HG03342 (cell line): ENCODE data around the gene XRCC5.
"Not testable (repeated sequence)": the region's sequence is repeated elsewhere in the genome, so short reads cannot be mapped to it uniquely, and the experiment has no call there.

ENCODE experiments used
- ATAC-seq: cut with Tn5 transposase; IDR thresholded peaks from one replicate; pipeline ENCODE4 v1.9.1; 2021; ENCODE audit warnings: mild to moderate bottlenecking, moderate library complexity; ENCODE audit not compliant: unreplicated experiment

The XRCC5 gene

DNA sequence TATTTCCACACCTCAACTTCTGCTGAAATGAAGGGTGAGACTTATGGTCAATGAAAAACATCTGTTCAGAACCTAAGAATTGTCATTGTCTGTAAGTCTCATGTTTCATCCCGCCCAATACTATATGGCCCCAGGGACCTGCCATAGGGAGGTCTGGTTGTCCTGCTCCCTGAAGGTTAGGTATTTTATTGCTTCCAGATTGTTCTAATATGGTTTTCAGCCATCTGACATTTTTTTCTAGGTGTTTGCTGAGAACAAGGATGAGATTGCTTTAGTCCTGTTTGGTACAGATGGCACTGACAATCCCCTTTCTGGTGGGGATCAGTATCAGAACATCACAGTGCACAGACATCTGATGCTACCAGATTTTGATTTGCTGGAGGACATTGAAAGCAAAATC lies 7.3 kb downstream of the XRCC5 start:
- no peak for ATAC-seq

DNA sequence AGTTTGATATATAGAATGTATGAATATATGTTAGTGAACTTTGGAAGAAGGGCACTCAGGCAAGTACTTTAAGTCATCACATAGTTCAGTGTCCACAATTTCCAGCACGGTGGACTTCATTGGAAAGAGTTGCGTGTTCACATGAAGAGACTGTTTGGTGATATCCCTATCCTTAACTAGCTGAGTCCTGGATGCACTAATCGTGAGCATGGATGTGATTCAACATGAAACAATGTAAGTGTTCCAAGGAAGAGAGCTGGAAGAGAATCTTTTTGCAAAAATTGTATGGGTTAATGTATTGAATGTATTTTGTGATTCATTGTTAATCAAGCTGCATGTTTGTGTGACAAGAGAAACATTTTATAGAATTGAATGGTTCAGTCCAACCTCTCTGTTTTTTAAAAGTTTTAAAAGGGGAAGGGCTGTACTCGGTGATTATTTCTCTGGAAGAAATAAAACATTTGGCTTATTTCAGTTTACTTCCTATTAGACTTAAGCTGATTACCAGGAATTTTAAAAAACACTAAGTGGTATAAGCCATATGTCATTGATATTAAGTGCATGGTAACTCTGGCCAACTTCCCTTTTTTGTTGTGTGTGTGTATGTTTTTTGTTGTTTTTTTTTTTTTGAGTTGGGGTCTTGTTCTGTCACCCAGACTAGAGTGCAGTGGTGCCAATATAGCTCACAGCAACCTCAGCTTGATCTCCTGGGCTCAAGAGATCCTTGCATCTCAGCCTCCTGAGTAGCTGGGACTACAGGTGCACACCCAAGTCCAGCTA lies 8.6 kb downstream of the XRCC5 start:
- ATAC-seq, result no peak

DNA sequence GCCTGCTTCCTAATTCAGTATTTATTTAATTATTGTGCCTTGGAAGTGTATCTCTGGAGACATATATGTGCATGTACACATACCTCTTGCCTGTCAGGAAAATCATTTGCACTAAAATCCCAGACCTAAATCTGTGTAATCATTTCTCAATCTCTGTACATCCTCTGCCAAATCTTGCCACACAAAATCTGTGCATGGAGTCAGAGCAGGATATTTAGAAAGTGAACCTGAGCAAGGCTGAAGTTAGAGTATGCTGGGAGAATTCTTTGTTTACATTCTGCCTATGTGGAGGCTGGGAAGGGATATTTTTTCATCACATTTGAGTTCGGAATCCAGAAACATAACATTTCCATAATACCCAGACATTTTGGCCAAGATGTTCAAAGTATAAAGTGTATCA lies 9.3 kb downstream of the XRCC5 start:
- ATAC-seq, result no peak

DNA sequence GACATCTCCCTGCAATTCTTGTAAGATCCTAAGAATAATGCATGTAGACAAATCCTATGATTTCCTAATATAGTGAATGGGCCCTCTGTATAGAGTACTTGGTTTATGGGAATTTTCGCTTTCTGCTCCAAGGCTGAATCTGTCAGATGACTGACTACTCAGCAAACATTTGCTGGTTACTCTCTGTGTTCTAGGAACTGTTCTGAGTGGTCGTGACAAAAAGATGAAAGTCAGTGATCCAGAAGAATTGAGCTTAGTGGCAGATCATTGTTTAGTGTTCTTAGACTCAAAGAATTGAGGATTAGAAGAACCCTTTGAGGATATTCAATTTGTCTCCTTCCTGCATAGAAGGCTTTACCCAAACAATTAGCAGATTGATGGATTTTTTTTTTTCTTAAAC lies 10.0 kb downstream of the XRCC5 start:
- ATAC-seq, result no peak

DNA sequence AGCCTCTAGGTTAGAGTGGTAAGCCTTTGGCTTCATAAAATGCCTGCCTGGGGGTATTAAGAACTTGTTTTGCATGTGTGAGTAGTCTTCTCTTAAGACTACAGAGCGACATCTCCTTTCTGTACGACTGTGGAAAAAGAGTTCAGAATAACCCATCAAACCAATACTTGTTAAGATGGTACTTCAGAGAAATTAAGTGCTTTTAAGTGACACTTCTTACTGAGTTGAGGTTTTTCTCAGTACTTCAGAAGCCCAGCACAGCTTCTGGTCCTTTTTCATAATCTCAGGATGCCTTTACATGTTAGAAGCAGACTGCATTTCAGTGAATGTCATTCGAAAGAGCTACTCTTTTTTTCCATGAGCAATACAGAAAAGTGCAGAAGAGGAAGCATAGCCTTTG lies 10.8 kb downstream of the XRCC5 start:
- ATAC-seq, result no peak

DNA sequence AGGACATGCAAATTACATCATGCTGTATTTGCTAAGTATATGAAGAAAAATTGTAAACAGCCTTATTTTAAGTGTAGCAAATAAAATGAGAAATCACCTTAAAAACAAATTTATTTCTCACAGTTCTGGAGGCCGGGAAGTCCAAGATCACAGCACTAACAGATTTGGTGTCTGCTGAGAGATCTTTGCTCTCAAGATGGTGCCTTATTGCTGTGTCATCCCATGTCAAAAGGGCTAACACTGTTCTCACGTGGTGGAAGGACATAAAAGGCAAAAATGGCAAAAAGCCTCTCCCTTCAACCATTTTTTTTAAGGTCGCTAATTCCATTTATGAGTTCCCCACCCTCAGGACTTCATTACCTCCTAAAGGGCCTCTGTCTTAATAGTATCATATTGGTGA lies 12.1 kb downstream of the XRCC5 start:
- no peak for ATAC-seq

DNA sequence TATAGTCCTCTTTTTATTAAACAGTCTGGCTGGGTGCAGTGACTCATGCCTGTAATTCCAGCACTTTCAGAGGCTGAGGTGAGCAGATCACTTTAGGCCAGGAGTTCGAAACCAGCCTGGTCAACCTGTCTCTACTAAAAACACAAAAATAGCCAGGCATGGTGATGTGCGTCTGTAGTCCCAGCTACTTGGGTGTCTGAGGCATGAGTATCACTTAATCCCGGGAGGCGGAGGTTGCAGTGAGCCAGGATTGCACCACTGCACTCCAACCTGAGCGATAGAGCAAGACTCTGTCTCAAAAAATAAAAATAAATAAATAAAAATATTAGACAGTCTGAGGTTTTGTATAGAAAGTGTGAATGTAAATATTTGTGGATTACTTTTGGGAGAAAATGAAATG lies 17.8 kb downstream of the XRCC5 start:
- ATAC-seq, result no peak

DNA sequence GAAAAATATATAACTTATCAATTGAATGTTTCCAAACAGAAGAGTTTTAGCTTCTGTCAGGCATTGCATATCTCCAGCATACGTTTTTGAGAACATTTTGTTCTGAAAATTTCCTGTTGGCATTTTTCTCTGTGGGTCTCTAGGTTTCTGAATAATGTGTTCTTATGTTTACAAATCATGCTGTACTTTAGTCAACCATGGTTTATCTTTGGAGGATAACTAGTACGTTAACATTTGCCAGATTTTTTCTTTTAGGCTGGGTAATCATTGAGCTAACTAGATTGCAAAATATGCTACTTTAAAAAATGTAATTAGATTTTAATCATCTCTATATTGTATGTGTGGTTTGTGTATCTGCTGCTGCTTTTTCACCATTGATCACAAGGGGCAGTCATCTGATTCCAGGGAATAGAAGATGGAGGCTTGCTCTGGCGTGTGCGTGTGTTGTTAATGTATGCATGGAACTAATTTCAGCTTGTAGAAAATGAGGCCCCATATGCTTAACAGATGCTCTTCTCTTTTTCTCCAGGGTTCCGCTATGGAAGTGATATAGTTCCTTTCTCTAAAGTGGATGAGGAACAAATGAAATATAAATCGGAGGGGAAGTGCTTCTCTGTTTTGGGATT lies 21.3 kb downstream of the XRCC5 start:
- no peak for ATAC-seq

DNA sequence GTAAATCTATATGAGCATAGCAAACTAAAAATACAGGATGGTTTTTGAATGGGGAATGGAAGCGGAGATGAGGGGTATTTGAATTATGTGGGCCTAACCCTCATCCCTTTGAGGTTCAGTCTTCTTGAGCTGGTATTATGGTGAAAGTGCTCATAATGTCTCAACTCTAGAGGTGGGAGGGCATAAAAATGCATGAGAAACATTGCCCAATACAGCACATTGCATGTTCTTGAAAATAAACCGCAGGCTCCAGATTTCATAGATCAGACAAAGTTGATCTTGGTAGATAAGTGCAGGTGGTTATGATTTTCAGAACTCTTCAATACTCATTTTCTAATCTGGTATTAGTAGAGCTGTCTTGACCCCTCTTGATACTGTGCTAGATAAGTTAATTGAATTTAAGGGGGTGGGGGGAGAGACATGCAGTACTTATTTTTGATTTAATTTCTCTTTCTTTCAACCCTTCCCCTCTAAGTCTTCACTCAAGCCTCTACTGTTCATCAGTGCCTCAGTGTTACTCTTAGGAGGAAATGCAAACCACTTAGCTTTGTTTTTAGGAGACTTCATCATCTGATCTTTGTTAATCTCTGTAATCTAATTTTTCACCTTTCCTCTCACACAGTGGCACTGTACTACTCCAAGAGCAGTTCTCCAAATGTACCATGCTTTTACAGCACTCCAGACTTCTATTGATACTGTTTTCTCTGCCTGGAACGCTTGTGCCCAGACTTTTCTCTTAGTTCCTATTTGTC lies 22.2 kb downstream of the XRCC5 start:
- ATAC-seq, result no peak

DNA sequence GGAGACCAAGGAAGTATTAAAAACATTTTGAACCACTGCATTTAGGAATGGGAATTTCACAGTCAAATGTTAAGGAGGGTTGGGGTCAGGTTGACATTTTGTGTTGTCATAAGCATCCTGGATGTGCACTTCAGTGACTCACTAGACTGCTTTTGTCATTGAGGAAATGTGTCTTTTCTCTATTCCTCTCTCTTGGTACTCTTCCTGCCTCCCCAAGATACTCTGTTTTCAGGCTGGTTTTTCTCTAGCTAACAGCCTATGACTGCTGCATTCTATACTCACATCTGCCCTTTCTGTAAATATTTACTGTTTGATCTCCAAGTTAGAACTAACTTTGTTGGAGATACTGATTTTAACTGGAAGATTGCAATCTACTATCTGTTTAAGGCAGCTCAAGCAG lies 23.4 kb downstream of the XRCC5 start:
- ATAC-seq, result no peak

DNA sequence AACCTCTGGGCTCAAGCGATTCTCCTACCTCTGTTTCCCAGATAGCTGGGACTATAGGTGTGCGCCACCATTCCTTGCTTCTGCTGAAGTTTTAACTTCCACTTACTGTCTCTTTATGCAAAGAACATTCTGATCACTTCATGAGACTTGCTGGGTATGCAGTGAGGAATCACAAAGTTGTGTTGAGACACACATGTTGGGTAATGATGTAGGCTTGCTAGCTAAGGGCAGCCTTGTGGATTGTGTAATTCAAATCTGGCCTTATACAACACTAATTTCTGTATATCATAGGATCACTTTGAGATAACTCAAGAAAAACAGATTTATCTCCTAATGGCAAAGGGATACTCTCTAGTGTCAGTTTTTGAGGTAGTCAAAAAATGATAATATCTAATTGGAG lies 24.2 kb downstream of the XRCC5 start:
- no peak for ATAC-seq

DNA sequence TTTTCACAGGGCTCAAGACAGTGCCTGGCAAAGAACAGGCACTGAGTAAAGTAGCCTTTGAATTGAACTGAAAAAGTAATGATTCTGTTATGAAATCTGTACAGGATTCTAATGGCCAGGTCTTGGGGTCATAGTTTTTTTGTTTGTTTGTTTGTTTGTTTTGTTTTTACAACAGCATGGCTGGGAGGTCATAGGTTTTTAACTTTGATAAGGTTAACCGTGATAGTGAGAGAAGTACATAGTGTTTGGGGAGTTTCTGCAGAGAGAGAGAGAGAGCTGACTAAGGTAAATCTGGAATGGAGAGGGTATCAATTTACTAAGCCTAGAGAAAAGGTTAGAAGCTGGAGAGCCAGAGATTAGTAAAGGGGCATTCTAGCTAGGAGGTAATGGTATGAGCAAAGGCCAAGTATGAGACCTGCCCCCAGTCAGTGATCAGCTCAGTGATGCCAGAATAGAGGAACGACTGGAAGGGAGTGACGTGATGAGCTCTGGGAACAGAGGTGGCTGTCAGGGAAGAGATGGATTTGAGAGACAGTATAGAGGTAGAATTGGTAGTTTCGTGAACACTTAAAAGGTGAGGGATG lies 25.9 kb downstream of the XRCC5 start:
- no peak for ATAC-seq

DNA sequence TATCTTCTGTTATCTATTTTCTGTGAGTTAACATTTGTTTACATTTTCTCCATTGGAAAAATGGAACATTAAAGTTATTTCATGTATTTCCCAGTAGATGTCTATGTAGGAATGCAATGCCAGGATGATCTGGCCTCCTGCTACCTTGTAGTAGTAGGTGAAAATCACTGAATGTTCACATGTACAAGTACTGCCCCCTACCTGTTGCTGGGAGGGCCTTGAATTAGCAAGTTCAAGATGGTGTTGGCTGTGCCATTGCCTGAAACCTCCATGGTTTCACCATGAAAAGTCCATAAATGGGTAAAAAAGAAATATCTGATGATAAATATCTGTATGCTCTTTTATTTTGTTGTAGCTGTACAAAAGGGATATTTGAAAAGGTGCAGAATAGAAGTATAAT lies 30.7 kb downstream of the XRCC5 start:
- ATAC-seq, result no peak

DNA sequence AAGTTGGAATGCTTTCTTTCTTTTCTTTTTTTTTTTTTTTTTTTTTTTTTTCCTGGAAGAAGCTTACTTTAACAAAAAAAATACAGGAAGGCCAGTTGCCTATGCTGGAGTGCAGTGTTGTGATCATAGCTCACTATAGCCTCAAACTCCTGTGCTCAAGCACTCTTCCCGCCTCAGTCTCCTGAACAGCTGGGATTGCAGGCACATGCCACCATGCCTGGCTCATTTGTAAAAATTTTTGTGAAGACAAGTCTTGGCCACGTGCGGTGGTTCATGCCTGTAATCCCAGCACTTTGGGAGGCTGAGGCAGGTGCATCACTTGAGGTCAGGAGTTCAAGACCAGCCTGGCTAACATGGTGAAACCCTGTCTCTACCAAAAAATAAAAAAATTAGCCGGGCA lies 32.4 kb downstream of the XRCC5 start:
- ATAC-seq, result not testable (repeated sequence)

DNA sequence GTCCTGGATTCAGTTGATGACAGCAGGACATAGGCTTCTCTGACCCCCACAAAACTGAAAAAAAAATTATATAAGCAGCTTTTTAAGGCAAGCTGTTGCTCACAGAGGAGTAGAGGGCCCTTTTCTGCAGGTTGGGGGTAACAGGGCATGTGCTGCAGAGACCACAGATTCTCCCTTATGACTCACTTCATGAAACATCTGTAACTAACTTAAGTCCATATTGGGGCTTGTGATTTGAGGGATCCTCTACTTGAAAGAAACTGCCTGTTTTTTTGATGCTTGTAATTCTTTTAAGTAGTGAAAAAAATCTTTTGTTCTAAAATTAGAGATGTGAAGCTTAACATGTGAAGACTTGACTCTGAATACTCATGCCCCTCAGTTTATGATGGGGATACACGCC lies 33.4 kb downstream of the XRCC5 start:
- ATAC-seq, result peak; percentile 98

DNA sequence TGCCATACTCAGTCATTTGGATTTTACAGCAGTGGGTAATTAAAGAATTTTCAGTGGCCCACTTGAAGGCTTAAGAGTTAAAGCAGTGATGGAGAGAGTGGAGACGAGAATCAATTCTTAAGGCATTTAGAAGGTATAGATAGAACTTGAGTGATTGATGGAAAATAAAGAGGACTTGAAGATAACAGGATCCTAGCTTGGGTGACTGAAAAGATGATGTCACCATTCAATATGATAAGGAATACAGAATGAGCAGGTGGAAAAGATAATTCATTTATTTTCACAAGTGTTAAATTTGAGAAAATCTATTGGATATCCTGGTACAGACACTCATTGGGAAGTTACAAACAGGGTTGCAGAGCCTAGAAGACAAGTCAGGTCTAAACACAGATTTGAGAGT lies 35.2 kb downstream of the XRCC5 start:
- ATAC-seq, result no peak

DNA sequence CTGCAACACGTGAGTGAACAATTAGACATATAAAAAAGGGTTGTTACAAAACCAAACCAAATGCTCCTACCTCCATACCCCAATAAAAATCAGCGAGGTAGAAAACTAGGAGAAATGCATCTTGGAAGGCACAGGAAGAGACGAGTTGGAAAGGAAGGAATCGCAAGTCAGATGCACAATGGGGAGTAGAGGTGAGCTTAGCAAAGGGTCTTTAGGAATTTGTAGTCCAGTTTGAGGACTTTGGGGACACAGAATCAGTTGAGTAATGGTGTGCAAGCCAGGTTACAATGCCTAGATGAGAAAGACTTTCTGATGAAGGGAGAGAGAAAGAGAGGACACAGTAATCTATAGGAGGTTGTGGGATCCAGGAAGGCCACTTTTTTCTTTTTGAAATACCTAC lies 35.7 kb downstream of the XRCC5 start:
- no peak for ATAC-seq

DNA sequence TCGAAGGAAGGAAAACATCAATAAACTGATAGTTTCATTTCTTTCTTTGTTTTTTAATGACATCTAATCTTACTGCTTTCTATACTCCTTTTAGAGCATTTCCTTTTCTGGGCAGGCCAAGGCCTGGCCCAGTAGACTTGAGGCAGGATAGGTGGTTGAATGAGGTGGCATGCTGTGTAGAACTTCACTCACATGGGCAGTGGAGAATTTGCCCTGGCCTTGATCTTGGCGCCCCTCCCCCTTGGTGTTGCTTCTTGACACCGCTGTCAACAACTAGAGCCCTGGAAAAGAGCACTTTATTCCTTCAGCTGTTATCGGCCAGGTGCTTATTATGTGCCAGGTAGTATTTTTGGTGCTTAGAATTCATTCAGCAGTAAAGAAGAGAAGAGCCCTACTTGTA lies 37.4 kb downstream of the XRCC5 start:
- no peak for ATAC-seq

DNA sequence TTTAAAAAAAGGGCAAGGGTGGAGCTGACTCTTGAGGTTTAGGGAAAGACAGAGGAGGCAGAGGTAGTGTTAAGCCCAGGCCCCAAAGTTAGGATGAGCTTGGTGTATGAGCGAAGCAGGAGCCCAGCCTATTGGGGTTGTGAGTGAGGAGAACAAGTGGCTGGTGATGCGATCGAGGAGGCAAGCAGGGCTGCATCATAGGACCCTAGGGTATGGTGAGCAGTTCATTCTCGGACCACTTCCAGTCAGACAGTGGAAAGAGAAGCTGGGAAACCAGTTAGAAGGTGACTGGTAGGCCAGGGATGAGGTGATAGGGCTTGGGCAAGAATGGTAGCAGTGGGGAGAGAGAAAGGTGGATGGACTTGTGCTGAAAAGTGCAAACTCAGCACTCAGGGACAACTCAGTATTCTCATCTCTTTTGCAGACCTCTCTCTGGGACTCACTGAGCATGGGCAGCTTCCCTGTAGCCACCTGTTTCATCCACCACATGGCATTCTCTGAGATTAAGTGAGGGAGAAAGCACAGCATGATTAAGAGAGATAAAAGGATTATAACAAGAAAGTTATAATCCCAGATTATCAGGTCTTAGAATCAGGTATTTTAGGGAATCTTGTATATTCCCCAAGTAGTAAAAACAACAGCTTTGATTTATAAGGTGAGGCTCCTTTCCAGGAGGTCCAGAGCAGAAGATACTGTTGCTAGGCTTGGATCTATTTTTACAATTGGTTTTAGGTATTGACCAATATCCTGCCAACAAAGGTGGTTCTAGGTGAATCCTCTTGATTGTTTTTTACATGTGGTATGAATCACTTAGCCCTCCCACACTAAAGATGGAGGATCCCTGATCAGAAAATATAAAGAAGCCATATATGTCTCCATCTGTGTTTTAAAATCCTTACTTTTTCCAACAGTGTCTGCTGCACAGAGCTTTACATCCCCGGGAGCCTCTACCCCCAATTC lies 38.3 kb downstream of the XRCC5 start:
- ATAC-seq, result no peak

DNA sequence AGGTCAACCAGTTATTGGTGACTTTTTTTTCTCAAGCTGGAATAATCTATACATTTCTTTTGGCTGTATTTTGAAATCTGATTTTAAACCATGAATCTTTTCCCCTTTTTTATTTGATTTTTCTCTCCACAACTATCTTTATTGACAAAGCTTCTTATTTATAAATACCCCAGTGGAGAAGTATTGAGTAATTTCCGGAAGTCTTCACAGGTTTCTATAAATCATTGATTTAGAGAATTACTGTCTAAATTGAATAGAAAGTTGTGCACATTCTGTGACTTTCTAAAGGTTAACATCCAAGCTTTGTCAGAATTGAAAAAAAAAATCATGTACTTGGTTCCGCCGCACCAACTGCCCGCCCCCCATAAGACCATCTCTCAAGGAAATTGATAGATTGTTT lies 39.8 kb downstream of the XRCC5 start:
- no peak for ATAC-seq

DNA sequence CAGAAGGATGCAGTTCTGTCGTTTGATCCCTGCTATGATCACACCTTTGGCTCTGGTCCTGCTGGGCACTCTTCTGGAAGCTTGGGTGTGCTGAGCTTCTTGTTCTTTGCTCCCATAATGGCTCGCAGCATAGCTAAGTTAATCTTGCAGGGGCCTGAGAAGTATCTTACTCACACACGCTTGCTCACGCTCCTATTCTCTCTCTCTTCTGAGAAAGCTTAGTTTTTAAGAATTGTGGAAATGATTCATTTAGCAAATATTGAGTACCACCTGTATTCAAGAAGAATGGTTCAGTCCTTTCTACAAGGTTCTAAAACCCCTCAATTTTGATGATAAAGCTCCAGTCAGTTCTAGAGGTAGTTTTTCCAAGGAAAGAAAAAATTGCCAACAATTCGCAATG lies 40.6 kb downstream of the XRCC5 start:
- ATAC-seq, result no peak
